HuH-7 (cell line): ENCODE results near the gene PTX4.

ENCODE experiments used
- DNase-seq: peaks from one replicate; pipeline ENCODE4 v3.0.0; 2011; ENCODE audit warnings: low spot score

PTX4 gene

DNA sequence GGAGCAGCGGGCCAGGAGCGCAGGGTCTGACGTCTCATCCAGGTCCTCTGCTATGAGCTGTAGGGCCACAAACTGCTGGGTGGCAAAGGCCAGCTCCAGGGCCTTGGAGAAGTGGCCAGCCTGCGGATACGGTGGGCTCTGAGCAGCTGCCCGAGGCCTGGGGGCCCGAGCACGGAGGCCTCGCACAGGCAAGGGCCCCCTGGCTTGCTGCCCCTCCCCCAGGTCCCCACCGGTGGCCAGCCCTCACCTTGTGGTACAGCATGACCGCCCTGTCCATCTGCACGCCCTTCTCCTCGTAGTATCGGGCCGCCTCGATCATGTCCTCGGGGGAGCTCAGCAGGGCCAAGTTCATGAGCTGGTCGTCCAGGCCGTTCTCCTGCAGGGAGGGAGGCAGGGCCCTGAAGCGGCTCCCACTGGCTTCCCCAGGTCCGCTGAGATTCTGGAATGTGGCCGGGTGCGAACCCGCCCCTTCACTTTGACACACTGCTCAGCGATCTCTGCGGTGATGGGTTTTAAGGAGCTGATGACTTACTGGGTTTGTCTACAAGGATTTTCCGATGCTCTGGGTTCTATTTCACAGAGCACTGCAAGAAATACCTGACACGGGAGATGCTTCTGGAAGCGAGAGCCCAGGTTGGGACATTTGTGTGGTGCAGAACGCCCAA lies 35.0 kb upstream of the PTX4 start:
- DNase-seq, result no peak

DNA sequence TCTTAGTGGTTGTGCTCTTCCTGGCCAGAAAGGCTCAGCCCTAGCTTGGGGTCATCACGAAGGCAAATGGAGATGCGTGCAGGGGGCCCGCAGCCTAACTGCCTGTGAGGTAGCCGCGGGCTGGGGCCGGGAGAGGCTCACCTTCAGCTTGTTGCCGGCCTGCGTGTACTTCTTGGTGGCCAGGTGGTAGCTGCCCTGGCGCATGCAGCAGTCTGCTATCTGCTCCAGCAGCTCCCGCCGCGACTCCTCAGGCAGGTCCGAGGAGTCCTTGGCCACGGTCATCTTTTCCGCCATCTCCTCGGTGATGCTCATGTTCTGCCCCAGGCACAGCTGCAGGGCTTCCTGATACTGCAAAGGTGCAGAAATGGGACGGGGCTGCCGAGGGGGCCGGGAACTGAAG lies 31.7 kb upstream of the PTX4 start:
- DNase-seq, result no peak

DNA sequence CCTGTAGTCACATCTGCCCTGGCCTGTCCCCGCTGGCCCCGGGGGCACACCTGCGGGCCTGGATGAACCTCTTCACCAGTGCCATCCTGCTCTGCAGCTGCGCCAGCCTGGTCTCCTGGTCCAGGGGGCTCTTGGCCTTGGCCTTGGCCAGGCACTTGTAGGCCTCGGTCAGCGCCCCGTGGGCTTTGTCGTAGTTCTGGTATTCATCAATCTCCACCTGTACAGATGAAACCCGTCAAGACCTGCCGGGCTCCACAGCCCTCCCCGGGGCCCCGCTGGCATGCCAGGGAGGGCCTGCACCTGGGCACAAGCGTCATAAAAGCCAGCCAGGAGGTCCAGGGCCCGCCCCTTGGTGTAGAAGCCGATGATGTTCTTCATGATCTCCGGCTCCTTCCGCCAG lies 31.1 kb upstream of the PTX4 start:
- no peak for DNase-seq

DNA sequence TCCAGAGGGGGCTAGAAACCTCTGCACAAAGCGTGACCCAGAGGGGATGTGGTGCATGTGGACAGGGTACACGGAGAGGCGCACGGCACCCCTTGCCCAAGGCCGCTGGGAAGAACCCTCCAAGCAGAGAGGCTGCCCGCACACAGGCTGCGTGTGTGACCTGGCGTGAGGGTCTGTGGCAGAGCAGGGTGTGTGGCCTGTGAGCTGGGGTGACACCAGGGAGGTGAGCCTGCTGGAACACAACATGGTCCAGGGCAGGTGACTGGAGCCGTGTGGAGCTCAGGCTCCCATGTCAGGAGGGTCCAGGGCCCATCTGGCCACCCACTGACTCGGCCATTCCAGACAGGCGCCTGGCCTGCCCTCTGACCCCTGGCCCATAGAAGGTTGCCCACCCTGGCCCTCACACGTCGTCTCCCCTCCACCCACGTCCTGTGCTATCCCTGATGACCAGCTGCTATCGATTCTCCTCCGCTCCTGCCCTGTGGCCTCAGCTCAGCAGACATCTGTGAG lies 29.9 kb upstream of the PTX4 start:
- DNase-seq, result no peak

DNA sequence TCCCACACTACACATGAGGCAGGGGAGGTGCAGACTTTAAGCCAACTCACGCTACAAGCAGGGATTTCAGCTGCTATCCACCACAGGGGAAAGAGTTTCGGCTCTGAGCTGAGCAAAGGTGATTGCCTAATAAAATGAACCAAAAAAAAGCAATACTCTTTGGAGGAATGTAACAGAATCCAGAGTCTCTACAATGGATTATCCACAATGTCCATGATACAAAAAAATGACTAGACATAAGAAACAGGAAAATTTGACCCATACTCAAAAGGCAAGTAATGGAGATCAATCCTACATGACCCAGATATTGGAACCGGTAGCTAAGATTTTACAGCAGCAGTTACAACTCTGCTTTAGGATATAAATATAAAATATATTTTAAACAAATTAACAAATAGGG lies 25.8 kb upstream of the PTX4 start:
- no peak for DNase-seq

DNA sequence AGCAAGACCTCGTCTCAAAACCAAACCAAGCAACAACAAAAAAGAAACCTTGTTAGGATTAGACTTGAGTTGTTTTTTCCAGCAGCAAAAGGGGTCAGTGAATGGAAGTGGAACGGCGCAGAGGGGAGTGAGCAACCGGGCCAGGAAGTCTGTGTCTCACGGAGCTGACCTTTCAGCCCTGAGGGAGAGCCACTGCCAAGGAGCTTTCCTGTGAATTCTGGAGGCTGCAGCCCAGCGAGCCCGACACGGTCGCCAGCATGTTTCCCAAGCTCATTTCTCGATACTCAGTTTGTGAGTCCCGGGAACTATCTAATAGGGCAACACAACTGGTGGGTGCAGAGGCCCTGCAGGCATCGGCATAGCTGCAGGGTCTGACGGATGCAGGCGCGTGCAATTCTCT lies 24.0 kb upstream of the PTX4 start:
- no peak for DNase-seq

DNA sequence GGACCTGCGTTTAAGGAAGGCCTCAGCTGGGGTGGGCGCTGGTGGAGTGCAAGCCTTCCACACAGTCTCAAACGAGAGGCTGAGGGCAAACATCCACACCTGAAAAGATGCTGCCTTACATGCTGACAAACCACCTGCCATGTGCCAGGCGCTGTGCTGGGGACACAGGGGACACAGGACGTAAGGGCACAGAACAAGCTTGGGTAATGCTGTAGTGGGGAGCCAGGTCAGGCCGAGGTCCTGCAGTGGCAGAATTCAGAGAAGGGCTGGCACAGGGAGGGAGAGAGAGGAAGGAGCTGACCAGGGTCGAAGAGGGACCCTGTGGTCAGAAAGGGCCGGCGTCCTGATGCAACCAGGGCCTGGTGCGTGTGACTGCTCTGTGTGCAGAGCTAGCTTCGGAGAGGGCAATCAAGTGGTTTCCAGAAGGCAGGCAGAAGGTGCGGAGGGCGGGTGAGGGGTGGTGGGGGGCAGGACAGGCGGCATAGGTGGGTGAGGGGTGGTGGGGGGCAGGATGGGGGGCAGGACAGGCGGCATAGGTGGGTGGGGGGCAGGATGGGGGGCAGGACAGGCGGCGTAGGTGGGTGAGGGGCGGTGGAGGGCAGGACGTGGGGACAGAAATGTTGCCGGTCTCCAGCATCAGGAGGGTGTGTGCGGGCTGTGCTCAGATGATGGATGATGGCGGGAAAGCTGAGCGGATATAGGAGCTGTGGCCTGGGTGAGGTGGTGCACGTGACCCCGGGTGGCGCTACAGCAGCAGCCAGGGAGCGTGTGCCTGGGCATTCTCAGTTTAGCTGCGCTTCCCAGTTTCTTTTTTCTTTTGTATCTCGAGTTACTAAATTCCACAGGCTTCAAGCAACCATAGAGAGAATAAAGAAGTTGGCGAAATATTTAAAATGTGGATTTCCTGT lies 23.2 kb upstream of the PTX4 start:
- DNase-seq, result no peak

DNA sequence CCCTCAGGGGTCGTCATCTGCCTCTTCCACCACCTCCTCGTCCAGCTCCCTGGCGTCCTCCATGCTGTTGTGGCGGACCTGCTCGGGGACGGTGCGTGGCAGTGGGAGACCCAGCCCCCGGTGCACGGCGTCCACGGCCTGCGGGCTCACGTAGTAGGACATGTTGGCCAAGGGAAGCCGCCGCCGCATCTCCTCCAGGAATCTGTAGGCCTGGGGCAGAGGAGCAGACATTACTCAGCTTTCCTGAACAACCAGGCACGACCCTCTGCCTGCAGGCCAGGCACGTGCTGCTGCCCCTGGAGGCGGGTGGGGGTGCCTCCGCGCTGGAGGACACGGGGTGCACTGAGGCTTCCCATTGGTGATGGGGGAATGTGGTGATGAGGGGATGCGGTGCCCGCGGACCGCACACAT lies 22.2 kb upstream of the PTX4 start:
- DNase-seq, result no peak

DNA sequence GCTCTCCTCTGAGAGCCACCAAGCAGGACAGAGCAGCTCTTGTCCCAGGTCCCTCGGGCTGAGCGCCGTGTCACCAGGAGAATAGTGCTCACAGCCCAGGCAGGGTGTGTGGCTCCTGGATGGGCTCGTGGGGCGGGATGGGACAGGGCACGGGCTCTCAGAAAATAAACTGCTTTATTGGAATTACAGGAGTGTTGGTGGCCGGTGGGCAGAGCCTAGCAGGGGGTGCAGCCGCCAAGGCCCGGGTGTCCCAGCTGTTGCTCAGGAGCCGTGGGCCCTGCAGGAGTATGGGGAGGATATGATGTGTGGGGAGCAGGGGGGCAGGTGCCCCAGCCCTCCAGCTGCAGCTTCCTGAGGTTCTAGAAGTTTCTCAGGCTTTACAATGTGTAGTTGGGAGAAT lies 21.5 kb upstream of the PTX4 start:
- DNase-seq, result no peak

DNA sequence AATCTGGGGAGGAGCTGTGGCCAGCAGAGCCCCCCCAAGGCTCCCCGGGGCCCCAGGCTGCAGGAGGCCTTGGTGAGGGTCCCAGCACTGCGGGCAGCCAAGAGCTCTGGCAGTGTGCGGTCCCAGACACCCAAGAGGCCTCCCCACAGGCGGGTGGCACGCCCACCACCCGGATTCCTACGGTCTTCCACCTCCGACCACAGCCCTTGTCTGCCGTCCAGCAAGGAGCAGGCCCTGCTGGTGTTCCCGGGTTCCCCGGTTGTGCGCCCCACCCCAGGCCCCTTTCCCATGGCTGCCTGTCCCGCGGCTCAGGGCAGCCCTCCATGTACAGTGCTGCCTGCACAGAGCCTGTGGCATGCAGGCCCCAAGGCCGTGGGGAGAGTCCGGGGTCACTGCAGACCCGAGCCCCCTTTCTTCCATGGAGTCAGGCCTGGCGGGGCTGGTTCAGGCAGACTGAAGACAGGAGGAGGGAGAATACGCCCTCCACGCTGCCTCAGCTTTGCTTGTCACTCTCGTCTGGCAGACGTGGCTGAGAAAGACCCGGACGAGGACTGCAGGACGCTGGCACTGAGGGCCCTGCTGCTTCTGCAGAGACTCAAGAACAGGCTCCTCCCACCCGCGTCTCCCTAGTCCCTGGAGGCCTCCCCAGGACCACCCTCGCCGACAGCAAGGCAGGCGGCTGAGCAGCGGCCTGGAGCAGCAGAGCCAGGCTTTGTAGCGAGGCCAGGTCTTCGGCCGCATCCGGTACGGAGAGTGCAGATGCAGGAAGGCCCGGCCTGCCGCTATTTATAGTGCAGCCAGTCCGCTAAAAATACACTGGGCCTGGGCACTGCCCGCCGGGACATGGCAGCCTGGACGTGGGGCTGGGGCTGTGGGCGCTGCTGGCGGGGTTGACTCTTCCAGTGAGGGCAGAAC lies 20.8 kb upstream of the PTX4 start:
- no peak for DNase-seq

DNA sequence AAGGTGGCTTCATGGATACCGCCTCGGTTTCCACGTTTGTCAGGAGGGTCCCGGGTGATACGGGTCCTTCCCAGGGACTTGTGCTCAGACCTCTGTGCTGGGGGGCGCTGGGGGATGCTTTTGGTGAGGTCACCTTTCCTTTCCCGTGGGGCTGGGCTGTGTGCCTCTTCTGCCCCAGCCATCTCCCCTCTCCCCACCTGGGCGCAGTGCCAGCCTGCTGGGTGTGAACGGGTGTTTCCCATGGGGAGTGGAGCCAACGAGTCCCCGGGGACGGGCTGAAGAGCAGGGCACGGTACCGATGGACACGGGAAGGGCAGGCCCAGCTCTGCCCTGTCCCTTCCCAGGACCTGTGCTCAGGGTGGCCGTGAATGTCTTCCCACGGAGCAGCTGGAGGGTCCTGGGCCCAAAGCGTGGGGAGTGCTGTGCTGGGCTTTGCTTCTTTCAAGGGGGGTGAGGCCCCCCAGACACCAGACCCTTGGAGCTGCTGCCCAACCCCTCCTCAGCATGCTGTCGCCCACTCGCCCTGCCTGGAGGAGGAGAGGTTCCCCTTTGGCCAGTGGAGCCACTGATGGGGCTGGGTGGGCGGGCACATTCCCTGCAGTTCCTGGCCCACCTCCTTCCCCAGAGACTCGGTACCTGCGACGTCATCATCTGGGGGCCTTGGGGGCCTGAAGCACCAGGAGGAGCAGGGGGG lies 19.9 kb upstream of the PTX4 start:
- no peak for DNase-seq

DNA sequence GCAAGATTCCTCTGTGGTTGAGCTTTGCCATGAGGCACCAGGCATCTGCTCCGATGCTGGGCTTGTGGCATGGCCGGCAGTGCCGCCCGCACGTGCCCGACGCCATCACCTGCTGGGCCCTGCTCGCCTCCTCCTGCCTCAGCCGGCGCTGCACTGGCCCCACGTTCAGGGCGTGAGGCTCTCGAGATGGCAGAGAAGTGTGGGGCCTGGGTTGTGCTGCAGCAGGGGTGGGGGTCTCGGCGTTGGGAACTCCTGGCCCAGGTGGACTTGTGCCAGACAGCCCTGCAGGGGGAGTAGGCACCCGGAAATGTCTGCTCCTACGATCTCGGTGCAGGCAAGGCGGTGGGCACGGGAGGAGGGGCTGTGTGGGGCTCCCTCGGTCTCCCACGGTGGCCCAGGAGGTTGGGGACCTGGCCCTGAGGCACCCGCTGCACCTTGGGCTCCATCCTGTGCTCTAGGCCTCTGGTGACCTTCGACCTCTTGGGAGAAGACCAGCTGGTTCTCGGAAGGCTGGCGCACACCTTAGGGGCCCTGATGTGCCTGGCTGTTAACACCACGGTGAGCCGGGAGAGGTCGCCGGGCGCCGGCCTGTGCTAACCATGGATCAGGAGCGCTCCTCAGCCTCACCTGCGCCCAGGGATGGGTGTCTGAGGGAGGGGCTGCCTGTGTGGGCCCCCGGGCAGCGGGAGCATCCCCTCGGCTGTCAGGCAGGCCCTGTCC lies 17.9 kb upstream of the PTX4 start:
- DNase-seq, result no peak

DNA sequence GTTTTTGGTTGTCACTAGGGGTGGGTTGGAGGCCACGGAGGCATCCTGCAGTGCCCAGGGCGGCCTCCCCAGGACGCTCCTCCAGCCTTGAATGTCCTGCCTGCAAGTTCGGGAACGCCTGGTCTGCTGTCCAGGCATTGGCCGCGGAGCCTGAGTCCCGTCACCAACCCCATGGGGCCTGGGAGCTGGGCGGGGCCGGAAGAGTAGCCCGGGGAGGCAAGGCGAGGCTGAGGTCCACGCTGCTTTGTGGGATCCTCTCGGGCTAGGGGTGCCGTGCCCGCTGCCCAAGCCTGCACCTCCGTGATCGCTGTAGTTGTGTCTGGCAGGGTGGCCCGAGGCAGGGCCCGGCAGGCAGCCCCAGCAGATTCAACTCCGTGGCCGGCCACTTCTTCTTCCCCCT lies 17.2 kb upstream of the PTX4 start:
- DNase-seq, result no peak

DNA sequence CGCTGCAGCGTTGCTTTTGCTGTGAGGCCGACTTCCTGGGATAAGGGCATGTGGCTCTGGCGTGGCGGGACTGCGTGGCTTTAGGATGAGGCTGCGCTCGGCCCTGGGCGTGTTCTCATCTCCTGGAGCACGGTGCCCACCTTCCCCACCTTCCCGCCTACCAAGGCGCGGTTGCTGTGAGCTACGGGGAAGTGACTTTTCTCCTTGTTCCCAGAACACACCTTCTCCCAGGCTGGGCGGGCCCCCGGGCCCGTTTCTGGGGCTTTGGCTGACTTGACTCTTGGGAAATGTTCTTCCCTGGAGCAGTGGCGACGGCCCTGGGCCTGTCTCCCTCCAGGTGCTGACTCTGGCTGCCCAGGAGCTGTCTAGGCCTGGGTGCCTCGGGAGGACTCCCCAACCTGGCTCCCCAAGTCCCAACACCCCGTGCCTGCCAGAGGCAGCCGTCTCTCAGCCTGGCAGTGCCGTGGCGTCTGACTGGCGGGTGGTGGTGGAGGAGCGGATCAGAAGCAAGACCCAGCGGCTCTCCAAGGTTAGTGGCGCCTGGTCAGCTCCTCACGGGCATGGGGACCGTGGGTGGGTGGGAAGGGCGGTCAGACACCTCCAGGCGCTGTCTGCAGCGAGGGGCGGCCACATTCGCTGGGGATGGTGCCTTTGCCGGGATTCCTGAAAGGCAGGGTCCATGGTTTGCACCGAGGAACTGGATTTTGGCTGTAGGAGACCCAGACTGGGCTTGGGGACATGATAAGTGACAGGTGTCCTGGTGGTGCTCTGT lies 16.5 kb upstream of the PTX4 start:
- DNase-seq, result no peak

DNA sequence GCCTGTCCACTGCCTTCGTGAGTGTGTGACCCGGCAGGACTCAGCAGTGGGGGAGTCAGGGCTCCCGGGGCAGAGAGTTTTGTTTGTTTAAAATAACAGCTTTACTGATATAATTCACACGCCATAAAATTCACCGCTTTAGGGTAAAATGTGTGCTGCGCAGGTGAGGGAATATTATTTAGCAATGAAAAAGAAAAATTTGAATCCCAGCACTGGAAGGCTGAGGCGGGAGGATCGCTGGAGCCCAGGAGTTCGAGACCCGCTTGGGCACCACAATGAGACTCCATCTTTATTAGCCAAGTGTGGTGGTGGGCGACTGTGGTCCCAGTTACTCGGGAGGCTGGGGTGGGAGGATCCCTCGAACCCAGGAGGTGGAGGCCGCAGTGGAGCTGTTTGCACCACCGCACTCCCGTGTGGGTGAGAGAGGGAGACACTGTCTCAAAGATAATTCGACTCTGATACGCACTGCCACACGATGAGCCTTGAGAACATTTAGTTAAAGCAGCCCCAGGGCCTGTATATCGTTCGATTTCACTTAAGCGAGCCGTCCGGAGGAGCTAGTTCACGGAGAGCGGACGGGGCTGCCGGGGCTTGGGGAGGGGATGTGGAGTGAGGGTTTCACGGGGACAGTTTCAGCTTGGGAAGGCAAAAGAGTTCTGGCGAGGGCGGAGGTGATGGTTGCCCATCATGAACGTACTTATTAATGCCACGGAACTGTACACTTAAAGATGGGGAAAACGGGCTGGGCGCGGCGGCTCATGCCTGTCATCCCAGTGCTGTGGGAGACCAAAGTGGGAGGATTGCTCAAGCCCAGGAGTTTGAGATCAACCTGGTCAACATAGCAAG lies 14.6 kb upstream of the PTX4 start:
- DNase-seq, result no peak

DNA sequence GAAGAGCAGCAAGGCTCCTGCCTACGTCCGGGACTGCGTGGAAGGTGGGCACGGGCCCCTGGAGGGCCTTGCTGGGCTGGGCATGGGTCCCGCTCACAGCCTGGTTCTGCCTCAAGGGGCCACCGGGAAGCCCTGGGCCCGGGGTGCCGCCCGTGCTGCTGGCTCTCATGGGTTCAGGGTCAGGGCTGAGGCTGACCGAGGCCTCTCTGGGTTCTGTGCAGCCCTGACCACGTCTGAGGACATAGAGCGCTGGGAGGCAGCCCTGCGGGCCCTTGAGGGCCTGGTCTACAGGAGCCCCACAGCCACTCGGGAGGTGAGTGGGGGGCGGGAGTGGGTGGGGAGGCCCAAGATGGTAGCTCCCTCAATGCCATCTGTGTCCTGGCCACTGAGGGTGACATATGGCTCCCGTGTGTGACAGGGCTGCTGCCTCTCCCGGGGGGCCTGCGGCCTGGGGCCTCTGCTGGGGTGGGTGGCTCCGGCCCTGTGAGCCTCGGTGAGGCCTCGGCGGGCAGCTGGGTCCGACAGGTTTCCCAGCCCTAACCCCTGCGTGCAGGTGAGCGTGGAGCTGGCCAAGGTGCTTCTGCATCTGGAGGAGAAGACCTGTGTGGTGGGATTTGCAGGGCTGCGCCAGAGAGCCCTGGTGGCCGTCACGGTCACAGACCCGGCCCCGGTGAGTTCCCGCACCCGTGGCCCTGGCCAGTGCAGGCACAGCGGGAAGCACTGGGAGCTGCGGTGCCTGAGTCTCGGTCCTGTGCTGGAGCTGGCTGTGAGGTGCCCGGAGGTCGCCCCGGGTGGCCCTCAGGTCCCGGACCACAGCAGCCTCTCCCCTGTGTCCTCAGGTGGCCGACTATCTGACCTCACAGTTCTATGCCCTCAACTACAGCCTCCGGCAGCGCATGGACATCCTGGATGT lies 13.6 kb upstream of the PTX4 start:
- DNase-seq, result no peak

DNA sequence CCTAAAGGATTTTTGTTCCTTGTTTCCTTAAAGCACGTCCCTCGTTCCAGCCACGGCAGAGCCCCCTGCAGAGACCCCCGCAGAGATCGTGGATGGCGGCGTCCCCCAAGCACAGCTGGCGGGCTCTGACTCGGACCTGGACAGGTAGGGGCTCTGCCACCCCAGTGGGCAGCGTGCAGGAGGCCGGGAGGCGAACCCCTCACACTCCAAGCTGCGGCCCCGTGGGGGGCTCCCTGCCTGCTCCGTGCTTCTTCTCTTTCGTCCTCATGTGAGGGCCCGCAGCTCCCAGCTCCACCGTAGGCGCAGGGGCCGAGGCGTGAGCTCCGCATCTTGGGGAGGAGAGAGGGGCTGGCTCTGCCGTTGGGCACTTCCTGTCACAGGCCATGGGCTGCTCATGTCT lies 12.9 kb upstream of the PTX4 start:
- no peak for DNase-seq

DNA sequence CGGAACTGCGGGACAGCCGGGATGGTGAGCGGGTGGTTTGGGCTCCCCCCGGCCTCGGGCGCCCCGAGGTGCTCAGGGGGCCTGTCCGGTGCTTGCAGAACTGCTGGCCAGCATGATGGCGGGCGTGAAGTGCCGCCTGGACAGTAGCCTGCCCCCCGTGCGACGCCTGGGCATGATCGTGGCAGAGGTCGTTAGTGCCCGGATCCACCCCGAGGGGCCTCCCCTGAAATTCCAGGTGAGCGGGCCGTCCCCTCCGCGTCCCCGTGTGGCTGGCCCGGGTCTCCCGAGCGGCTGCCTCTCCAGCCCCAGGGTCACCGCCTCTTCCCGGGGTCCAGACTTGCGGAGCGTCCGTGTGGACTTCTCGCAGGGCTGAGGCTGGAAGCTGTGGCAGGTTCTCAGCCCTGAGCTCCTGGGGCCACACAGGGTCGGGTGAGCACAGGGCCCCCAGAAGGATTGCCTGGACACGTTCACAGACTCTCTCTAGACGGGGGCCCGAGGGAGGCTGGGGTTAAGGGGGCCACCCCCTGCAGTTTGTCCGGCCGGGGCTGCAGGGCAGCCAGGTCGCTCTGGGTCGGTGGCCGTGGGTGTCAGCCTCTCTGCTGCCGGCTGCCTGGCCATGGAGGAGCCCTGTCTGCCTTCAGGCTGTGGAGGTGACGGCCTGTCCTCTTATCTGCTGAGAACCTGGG lies 11.9 kb upstream of the PTX4 start:
- DNase-seq, result no peak
